NCI-H146 (cell line): ENCODE results near the gene RPL29.

Source experiments
- DNase-seq: peaks from one replicate; lab custom pipeline; 2025; lab: John Stamatoyannopoulos, UW

RPL29 gene

GRCh38 chr3:52025453-52025852 lies 29.8 kb upstream of the RPL29 start:
- DNase-seq = no peak

- DNase-seq = no peak
Observed at GRCh38 chr3:52024765-52025452, 29.2 kb upstream of the RPL29 start.

- no peak for DNase-seq
Observed at GRCh38 chr3:52023860-52024764, 28.4 kb upstream of the RPL29 start.

- DNase-seq = no peak
Observed at GRCh38 chr3:52023101-52023770, 27.5 kb upstream of the RPL29 start.

GRCh38 chr3:52022323-52023100 lies 26.8 kb upstream of the RPL29 start:
- peak; percentile 14 for DNase-seq

GRCh38 chr3:52021489-52022268 lies 26.0 kb upstream of the RPL29 start:
- DNase-seq = peak; percentile 59

- DNase-seq = no peak
Observed at GRCh38 chr3:52020796-52021195, 25.1 kb upstream of the RPL29 start.

GRCh38 chr3:52019352-52020080 lies 23.8 kb upstream of the RPL29 start:
- no peak for DNase-seq

GRCh38 chr3:52018319-52019000 lies 22.8 kb upstream of the RPL29 start:
- no peak for DNase-seq

GRCh38 chr3:52017586-52017985 lies 21.9 kb upstream of the RPL29 start:
- DNase-seq = no peak

- peak; percentile 88 for DNase-seq
Observed at GRCh38 chr3:52015438-52016228, 19.9 kb upstream of the RPL29 start.

- DNase-seq = peak; percentile 48
Observed at GRCh38 chr3:52014613-52015012, 18.9 kb upstream of the RPL29 start.

- DNase-seq = no peak
Observed at GRCh38 chr3:52013802-52014598, 18.3 kb upstream of the RPL29 start.

- DNase-seq = no peak
Observed at GRCh38 chr3:52012699-52013098, 17.0 kb upstream of the RPL29 start.

GRCh38 chr3:52010431-52010830 lies 14.7 kb upstream of the RPL29 start:
- no peak for DNase-seq

GRCh38 chr3:52007291-52007690 lies 11.6 kb upstream of the RPL29 start:
- DNase-seq = no peak

- DNase-seq = no peak
Observed at GRCh38 chr3:52006820-52007133, 11.1 kb upstream of the RPL29 start.
